Breast epithelium (tissue), 3 donors: ENCODE measurements around the gene LTO1.

ENCODE experiments used
- CTCF ChIP-seq, 3 donors: fragments of 450-650 bp; IDR thresholded peaks; one replicate each; pipeline ENCODE4 v1.5.1; 2016 to 2017; ENCODE audit warnings: antibody characterized with exemption in 3 of 3, mild to moderate bottlenecking in 3 of 3, moderate library complexity in 3 of 3
- POLR2A ChIP-seq: fragments of 450-650 bp; IDR thresholded peaks from one replicate; pipeline ENCODE4 v1.6.1; 2016; ENCODE audit warnings: antibody characterized with exemption, mild to moderate bottlenecking, moderate library complexity

- no peak for TF ChIP-seq CTCF (IDR thresholded peaks at IDR 0.05)
- no peak for TF ChIP-seq POLR2A
Measured at GRCh38 chr11:69642549-69642912, 32.6 kb downstream of the LTO1 start.
